Liver (tissue), 2 donors: ENCODE measurements around the gene DAB1.

Source experiments
- MAX ChIP-seq: IDR thresholded peaks from 2 replicates; pipeline ENCODE4 v1.6.1; 2016; ENCODE audit warnings: antibody characterized with exemption
- RAD21 ChIP-seq, 2 donors: IDR thresholded peaks; 2 replicates each; pipeline ENCODE4 v1.6.1; 2016; ENCODE audit warnings: antibody characterized with exemption in 2 of 2, mild to moderate bottlenecking in 2 of 2
- donor health status: healthy.

DNA sequence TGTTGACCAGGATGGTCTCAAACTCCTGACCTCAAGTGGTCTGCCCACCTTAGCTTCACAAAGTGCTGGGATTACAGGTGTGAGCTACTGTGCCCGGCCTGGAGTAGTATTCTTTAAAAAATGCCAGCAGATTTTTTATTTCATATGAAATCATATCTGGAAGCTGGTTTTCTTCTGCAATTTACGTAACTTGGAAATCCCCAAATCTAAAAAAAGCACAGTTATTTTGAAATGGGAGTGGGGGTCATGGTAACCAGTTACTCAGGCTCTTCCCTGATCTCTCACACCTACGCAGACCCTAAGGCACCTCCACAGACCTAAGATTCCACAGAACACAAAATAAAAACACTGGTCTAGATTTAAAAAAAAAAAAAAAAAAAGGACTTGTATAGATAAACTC is 219.8 kb downstream of the DAB1 start:
- TF ChIP-seq MAX (no peak), RAD21 (IDR thresholded peaks at IDR 0.05) (no peak)
